Activated T-cell treated with anti-CD3 and anti-CD28 coated beads, Interleukin-2, amount 50 U/mL, for 1 hour (primary cell): ENCODE results near the gene GPRC5A.

Experiments
- DNase-seq: peaks from one replicate; pipeline ENCODE4 v3.0.0-alpha.2; 2020

Gene GPRC5A

DNA sequence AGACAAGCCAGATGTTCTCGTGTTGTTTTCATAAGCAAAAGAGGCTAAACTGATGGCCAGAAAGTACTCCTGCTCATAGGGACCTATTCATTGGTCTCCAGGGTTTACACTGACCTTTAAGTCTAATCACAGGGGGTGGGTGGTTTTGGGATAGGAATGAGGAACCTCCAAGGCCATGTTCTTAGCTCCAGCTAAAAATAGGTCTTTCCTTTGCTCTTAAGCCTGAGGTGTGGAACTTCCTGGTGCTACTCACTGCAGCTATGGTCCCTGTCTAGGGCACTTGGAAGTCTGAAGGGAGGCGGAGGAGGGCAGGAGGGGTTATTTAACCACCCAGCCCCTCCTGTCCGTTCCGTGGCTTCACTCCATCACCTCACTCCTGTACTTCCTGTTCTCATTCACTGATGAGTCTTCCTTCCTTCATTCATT, 18.6 kb downstream of the GPRC5A start:
- no peak for DNase-seq

DNA sequence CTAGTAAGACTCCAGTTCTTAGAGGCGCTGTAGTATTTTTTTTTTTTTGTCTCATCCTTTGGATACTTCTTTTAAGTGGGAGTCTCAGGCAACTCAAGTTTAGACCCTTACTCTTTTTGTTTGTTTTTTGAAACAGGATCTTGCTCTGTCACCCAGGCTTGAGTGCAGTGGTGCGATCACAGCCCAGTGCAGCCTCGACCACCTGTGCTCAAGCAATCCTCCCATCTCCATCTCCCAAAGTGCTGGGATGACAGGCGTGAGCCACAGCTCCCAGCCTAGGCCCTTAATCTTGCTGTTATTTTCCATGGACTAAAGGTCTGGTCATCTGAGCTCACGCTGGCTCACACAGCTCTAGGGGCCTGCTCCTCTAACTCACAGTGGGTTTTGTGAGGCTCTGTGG, 21.3 kb downstream of the GPRC5A start:
- DNase-seq, result no peak

DNA sequence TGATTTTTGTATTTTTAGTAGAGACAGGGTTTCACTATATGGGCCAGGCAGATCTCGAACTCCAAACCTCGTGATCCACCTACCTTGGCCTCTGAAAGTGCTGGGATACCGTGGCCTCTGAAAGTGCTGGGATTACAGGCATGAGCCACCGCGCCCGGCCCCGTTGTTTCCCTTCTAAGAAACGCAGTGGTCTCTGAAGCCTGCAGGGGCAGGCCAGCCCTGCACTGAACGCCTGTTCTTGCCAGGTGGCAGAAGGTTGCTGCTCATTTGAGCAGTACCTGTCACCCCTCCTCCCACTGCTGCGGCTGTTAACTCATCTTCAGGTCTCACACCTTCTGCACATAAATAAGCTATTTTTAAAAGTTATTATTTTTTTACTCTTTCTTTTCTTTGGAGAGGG, 24.3 kb downstream of the GPRC5A start:
- no peak for DNase-seq

DNA sequence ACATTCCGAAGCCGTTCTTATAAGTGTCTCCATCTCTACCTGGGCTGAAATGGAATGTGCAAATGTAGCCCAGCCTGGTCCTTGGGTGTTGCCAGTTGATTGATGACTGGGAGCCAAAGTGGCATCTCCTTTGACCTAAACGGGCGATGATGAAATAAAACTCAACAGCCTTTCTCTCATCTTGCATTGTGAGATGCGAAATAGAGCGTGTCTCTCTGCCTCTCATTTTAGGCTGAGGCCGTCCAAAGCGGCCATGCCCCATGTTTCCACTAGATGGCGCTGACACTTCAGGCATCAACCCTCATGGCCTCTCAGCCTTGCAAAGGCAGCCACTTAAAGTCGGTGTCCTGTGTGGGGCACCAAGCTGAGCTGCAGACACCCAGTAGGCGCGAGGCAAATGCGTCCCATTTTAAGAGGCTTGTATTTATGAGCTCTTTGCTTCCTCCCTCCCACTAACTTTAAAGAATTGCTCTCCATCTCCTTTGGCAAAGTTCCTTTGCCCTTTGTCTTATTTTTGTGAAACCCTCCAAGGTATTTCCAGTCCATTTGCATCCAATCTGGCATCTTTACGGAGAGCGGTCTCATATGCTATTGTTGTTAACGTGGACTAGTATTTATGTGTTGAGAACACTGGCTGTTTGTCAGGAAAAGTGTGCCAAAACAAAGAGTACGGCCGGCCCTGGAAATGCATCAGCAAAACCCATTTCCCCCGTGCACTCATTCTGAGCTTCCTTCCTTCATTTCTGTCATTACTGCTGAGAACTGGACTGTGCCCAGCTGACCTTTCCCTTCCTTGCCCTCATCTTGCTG, 25.0 kb downstream of the GPRC5A start:
- peak; percentile 87 for DNase-seq

DNA sequence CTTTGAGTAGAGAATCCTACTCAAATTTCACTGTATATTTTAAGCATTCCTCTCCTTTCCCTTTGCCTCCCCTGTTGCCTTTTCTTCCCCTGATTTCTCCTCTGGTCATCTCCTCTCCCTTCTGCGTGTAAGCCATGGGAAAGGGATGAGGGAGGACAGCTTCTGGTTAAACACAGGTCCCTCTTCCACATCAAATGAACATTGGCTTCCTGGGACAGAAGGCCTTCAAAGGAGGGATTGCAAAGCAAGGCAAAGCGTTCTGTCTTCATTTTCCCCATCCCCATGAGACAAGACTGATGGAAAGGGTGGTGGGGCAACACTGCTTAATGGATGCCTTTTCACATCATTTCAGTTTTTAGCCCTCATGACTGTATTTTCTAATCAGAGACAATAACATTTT, 26.2 kb downstream of the GPRC5A start:
- DNase-seq, result no peak

DNA sequence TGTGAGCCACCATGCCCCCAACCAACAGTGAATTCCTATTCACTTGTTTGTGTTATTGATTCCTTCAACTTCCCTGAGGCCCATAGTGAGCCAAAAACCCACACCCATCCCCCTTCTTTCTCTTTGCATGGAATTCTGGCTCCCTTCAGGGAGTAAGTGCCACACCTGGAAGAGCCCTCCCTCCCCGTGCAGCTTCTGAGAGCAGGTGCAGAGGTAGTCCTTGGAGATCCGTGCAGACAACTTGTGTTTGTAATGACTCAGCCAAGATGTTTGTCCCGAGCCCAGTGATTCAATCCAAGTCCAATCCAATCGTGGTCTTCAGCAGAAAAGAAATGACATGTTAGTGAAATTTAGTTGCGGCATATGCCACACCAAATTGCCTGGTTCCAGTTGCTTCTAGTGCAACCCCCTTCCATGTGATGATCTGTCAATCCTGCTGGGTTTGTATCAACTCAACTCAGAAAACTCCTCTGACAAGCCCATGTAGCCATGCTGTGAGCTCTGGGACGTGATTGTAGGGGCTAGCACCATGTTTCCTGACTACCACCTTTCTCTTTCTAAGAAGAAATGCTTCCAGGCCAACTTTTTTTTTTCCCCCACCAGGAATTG, 27.5 kb downstream of the GPRC5A start:
- no peak for DNase-seq

DNA sequence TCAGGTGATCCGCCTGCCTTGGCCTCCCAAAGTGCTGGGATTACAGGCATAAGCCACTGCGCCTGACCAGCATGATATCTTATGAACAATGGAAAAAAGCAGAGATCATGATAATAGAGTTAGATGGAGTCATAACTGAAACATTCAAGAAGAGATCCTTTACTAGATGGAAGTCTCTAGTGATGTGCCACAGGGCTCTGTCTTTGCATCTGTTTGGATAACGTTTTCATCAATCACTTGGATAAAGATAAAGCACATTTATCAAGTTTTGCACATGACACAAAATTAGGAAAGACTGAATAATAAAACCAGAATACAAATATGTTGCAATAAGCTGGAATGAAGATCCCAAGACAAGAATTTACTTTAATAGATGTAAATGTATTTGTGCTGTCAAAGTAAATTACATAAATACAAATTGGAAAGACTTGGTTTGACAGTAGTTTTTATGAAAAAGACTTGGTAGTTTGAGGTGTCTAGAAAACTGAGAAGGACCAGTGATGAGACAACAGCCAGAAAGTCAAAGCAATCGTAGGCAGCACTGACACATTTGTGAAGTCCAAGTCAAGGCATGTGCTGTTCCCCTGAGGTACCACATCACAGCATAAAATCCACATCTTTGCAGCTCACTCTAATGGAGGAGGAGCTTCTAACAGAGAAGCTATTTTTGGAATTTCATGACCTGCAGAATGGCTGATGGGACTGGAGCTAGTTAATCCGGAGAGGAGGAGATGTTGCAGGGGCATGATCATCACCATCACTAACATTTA, 28.5 kb downstream of the GPRC5A start:
- no peak for DNase-seq

DNA sequence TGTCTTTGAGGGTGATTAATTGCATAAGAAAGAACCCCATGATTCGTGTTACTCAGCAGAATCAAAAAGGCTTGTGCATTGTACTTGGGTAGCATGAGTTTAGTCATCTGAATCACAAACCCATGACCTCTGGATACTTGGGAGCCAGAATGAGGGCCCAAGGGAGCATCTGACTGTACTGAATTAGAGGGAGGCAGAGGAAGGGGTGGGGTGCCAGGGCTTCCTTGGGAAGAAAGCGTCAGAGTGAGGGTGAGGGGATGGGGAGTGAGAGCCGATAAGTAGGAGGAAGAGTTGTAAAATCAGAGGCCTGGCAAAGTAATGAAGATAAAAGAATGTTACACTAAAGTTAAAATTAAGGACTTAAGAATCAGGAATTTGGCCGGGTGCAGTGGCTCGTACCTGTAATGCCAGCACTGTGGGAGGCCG, 30.8 kb downstream of the GPRC5A start:
- DNase-seq, result no peak

DNA sequence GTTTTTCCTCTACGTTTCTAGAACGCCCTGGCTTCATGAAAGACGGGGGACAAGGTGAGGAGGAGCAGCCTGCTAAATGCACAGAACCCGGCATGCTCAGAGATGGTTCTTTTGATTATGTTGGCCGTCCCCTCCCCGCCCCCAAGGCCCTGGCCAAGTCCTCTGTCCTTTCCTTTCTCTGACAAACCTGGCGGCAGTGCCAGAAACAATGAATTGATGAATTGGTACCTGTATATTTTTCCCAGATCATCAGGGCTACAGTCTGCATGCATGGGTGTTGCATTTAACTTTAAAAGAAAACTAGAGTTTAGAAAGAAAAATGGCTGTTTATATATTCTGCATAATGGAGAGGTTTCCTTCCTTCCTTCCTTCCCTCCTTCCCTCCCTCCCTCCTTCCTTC, 31.6 kb downstream of the GPRC5A start:
- no peak for DNase-seq

DNA sequence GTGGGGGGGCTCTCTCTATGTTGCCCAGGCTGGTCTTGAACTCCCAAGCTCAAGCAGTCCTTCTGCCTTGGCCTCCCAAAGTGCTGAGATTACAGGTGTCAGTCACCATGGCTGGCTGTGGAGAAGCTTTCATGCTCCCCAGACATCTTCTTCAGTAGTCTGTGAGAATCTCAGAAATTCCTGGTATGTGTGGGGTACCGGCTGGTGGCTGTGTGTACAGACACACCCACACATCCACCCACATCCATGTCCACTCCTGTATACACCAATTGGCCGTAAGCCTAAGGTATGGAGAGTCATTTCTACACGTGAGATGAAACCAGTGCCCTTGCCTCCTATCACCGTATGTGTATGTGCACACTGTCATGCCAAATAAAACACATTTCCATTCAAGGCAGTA, 32.8 kb downstream of the GPRC5A start:
- no peak for DNase-seq

DNA sequence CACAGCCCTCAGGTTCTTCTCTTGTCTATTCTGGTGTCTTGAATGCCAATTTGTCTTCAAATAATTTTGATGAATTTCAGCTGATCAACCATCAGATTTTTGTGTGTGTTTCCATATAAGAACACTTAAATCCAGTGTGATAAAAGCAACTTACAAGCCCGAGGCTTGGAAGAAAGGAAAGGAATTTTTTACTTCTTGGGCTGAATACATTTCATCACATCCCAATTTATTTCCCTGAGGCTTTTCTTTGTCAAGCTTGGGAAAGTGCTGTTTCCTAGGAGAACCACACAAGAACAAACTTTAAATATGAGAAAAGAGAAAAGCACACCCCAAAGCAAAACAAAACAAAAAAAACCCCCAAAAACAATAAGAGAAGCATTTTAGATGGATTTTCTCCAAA, 34.0 kb downstream of the GPRC5A start:
- no peak for DNase-seq

DNA sequence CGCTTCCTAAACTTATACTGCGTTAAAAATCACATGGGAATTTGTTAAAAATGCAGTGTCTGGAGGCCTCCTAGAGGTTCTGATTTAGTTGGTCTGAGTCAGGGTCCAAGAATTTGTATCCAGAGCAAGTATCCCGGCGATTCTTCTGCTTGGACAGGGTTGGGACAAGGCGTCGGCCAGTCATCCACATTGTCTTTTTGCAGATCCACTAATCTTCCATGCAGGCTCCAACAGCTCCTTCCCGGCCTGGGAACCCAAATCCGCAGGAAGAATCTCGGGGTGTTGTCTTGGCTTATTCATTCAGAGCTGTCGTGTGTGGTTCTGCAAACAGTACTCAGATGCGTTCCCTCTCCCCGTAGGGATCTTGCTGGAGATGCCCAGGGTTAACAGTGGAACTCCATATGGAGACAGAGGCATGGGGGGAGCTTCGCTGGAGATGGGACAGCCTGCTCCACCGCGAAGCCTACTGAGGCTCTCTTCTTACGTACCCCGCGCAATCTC, 35.3 kb downstream of the GPRC5A start:
- DNase-seq, result no peak

DNA sequence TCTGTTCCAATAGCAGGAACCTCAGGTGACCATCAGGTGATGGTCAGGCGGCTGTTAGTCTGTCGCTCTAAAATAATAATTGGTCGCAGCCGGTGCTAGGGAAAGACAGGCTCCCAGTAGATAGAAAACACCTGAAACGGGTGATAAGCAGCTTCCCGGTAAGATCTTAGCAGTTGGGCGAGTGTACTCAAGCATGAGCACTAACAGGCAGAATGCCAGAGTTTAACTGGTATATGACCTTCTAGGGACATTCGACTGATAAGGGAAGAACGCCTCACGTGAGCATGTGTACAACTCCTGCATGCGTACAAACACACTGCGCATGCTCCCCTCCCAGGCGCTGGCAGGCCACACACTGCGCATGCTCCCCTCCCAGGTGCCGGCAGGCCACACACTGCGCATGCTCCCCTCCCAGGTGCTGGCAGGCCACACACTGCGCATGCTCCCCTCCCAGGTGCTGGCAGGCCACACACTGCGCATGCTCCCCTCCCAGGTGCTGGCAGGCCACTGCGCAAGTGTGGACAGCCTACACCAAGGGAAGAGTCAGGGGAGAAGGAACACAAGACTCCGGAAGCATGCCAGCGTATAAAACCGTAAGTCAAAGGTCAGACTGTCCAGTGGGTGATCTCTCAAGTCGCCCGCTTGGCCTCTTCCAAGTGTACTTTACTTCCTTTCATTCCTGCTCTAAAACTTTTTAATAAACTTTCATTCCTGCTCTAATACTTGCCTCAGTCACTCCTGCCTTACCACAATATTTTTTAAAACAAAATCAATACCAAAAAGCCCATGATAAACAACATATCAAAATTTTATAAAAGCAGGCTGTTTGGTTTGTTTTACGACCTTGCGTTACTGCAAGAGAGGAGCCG, 36.1 kb downstream of the GPRC5A start:
- DNase-seq, result peak; percentile 52

DNA sequence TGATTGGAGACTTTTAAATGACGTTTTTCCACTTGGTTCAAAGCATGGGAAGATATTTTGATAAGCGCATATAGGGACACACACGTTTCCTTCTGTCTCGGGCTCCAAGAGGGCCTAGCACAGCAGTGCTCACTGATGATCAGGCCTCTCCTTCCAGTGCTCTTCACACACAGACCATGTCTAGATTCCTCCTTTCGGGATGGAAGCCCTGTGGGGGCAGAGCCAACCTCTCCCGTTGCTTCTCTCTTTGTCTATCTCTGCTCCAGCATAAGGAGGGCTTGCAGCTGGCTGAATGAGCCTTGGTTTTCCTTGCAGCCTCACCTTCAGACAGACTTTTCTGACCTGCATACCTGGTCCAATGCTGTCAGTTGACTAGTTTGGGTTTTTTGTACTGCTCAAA, 38.3 kb downstream of the GPRC5A start:
- DNase-seq, result no peak

DNA sequence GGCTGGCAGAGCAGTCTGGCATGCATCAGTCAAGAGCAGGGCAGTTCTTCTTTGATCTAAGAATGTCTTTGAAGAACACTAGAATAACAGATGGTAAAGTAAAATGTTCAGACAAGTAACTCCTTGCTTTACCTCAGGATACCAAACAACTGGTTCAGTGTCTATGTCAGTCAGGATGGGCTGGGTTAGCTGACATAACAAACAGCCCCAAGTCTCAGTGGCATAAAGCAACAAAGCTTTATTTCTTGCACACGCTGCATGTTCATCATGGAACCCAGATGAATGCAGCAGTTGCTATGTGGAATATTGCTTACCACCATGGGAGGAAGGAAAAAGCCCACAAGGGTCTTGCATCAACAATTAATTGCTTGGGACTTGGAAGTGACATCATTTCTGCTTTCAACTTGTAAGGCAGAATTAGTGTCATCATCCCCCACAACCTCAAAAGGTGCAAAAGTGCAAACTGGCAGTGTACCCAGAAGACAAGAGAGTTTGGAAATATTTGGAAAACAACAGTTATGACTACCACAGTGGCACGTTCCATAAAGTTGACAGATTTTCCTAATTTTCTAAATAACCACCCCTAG, 39.4 kb downstream of the GPRC5A start:
- DNase-seq, result no peak

DNA sequence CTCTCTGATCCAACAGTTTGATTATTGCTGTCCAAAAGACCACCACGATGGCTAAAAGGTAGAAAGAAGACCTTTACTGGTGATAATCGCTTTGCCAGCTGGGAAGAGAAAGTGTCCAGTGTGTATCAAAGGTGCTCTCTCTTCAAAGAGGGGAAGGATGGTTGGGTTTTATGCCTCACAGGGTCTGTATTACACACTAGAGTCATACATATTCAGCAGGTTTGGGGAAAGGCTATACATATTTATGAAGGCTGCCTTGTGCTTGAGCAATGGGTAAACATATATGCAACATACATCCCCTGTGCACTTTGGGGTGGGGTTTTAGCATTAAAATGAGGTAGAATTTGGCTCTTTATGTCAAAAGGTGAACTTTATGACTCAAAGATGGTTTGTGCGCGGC, 42.4 kb downstream of the GPRC5A start:
- no peak for DNase-seq

DNA sequence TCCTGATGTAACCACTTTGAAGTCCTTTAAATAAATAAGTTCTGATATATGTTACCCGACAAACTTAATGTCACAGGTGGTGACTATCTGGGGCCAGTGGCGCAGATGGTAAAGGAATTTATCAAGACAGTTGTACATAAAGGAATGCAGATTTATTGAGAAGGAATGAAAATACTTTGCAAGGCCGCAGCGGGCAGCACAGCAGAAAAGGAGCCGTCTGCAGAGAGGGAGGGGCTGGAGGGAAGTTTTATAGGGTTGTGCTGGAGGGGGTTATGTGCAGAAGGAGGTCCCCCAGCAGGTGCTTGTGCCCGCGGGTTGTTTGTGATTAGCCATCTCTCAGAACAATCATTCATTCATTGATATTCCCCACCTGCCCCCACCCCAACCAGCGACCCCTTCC, 43.2 kb downstream of the GPRC5A start:
- DNase-seq, result no peak

DNA sequence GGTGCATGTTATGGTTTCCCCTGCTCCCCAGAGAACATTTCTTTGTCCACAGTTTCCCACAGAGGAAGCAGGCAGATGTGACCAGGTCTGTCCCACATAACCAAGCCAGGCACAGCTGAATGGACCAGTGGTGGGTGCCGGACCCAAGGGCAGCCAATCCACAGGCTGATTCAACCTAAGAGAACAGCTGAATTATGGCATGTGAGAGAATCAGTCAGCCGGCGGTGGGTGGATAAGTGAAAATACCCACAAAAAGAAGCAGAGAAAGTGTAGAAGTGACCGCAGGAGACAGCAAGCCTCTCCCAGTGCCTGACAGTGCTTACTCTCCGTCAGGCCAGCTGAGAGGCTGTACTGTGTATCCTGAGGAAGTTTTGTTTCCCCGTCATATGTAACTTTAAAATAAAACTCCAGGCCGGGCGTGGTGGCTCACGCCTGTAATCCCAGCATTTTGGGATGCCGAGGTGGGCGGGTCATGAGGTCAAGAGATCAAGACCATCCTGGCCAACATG, 45.7 kb downstream of the GPRC5A start:
- no peak for DNase-seq

DNA sequence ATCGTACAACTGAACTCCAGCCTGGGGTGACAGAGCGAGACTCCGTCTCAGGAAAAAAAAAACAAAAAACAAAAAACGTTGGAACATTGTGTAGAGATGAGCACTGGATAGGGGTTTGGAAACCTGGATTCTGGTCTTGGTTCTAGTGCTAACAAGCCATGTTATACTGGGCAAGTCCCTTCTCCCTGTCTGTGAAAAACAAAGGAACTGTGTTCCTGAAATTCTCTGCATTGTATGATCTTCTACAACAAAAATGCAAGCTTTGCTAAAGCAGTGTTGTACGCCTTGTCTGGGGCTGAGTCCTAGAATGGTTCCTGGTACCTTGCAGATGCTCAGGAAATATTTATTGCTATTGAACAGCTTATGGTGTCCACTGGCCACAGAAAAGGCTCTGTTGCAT, 47.2 kb downstream of the GPRC5A start:
- DNase-seq, result no peak

DNA sequence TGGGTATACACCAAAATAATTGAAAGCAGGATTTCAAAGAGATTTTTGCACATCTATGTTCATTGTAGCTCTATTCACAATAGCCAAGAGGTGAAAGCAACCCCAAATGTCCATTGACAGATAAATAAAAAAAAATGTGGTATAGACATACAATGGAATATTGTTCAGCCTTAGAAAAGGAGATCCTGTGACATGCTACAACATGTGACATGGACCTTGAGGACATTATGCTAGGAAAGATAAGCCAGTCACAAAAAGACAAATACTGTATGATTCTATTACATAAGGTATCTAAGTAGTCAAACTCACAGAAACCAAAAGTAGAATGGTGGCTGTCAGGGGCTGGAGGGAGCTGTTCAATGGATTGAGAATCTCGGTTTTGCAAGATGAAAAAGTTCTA, 48.5 kb downstream of the GPRC5A start:
- DNase-seq, result no peak

DNA sequence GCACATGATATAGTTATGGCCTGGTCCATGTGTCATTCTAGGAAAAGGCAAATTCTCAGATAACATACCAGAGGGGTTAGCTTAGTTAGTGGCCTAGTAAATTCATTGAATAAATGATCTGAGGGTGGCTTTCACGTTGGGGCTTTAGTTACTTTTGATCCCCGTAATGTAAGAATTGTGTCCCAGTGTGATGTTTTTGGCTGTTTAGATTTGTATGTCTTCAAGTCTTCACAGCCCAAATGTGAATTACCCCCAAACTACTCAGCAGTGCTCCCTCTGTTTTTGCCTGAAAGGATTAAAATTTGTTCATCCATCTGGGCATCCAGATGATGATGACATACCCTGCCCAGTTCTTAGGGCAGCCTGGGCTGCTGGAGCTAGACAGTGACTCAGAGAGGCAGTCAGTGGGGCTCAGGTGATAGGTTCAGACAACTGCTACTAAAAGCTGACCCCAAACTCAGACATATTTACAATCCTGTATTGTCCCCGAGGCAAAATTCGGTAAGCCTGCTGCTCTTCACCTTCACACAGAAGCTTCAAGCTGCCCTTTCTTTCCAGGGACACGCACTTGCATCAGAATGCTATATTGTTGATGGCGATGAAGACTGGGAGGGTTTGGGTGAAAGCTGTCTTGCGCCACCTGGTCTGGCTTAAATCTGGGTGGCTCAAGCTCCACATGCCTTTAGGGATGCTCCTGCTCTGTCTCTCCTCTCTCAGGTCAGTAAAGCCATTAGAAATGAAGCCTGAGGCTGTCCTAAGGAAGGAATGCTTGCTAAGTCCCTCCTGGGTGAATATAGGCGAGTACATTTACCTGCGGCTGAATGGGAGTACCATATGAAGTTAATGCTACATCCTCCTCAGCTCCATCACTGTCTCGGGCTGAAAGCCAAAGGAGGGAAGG, 50.3 kb downstream of the GPRC5A start:
- no peak for DNase-seq
